ENCODE data around the gene PSMD11. TPM values are rescaled to one million over a fixed set of nuclear protein-coding genes. Genes with fewer than 3 reads are reported as not detected.

The PSMD11 gene
- total RNA-seq, 4 donors from 2014 or later, result 41.7 to 68.7 (median 64.9) TPM

- 36 to 47% methylated on average over 6 of the region's 10 CpGs for WGBS, 2 donors (ENCODE audit: low coverage in 1 of 2)
Observed at GRCh38 chr17:32529604-32530003, 85.3 kb downstream of the PSMD11 start.

More at GRCh38 chr17:32529604-32530003, 85.3 kb downstream of the PSMD11 start:
- Histone ChIP-seq H3K27me3 (no peaks in the 10 kb centered on the region), H3K4me3 (no peak overlapping the region), H3K36me3 (no peaks in the 10 kb centered on the region), H3K27ac (no peak overlapping the region), H3K4me1 (no peaks in the 10 kb centered on the region), H3K9me3 (no peaks in the 10 kb centered on the region)
- ATAC-seq, result no peak
- no peak for TF ChIP-seq EP300 (IDR thresholded peaks at IDR 0.05)
- no peak for TF ChIP-seq CTCF (IDR thresholded peaks at IDR 0.05)
- TF ChIP-seq POLR2A (IDR thresholded peaks at IDR 0.05), result no peak
- no peak for TF ChIP-seq POLR2AphosphoS5 (IDR thresholded peaks at IDR 0.05)

Small RNA genes within 50 kb of the gene (small RNA-seq; reads per million reads assigned to genes)
- 0 reads per million in 4 donors for gene AC005899.2
- 0 reads per million in 4 donors for gene AC005899.6
- 0 reads per million in 4 donors for gene RF00019

Other genes starting within 250 kb of the PSMD11 start
- gene RHBDL3, start 178.7 kb upstream of the PSMD11 start, total RNA-seq, result 1 to 10 TPM in 3 of 4 donors, under 1 TPM in 1; 0.52 to 2.2 (median 1.5) TPM
- 10 to 100 TPM in 3 of 4 donors, 1 to 10 TPM in 1; 9.2 to 16.7 (median 13.2) TPM for gene C17orf75, start 102.3 kb upstream of the PSMD11 start, total RNA-seq
- gene ZNF207, start 94.4 kb upstream of the PSMD11 start, total RNA-seq, result 100 to 1,000 TPM in 2 of 4 donors, 10 to 100 TPM in 2; 84.4 to 146 (median 99.0) TPM
- gene CDK5R1, start 42.5 kb downstream of the PSMD11 start, total RNA-seq, result 1 to 10 TPM in 2 of 4 donors, under 1 TPM in 1, not detected in 1; 0.54 to 1.5 (median 1.0) TPM

Data from gastroesophageal sphincter (tissue), 4 donors.